PC-9 (cell line): ENCODE measurements around the gene GRID2.

ENCODE experiments used
- EZH2 ChIP-seq: fragments of 200-600 bp; sonication (generic); IDR thresholded peaks from 2 replicates; pipeline ENCODE4 v1.8.0; 2017; ENCODE audit warnings: antibody characterized with exemption, low read depth
- TF ChIP-seq, protein P1 (sequence below): fragments of 200-600 bp; sonication (generic); conservative IDR thresholded peaks from 2 replicates; pipeline ENCODE4 v1.6.1; 2017; ENCODE audit warnings: mixed run types, antibody characterized with exemption, mild to moderate bottlenecking, moderate library complexity

DNA sequence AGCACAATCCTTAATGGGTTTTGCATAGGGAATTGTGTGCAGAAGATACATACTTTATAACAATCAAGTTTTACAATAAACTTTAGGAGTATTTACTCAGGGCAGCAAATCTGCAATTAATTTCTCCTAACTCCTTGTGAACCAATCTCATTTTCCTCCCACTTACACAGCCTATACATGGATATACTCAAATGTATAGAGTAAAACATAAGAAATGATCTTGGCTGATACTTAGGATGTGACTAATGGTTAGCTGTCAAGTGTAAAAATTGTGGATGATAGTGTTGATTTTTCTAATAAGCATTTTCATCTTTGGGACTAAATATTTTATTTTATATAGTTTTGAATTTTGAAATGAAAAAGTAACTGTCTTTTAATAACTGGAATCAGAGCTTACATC lies 759.6 kb downstream of the GRID2 start:
- TF ChIP-seq, protein P1, sequence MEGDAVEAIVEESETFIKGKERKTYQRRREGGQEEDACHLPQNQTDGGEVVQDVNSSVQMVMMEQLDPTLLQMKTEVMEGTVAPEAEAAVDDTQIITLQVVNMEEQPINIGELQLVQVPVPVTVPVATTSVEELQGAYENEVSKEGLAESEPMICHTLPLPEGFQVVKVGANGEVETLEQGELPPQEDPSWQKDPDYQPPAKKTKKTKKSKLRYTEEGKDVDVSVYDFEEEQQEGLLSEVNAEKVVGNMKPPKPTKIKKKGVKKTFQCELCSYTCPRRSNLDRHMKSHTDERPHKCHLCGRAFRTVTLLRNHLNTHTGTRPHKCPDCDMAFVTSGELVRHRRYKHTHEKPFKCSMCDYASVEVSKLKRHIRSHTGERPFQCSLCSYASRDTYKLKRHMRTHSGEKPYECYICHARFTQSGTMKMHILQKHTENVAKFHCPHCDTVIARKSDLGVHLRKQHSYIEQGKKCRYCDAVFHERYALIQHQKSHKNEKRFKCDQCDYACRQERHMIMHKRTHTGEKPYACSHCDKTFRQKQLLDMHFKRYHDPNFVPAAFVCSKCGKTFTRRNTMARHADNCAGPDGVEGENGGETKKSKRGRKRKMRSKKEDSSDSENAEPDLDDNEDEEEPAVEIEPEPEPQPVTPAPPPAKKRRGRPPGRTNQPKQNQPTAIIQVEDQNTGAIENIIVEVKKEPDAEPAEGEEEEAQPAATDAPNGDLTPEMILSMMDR = no peak
- no peak for TF ChIP-seq EZH2
